Mesothelial cell of epicardium (in vitro differentiated cells): ENCODE measurements around the gene MMP24OS. TPM values are rescaled to one million over a fixed set of nuclear protein-coding genes. Genes with fewer than 3 reads are reported as not detected.

Experiments
- DNase-seq, 2 experiments: peaks; one replicate each; pipeline ENCODE4 v3.0.0; 2021; ENCODE audit warnings: low spot score in 2 of 2; ENCODE audit not compliant: unreplicated experiment in 2 of 2
- H3K27ac Mint-ChIP-seq: 2 replicates; pipeline ENCODE4 v1.8.0; 2021; ENCODE audit warnings: mixed read lengths
- H3K27me3 Mint-ChIP-seq: 2 replicates; pipeline ENCODE4 v1.8.0; 2021; ENCODE audit warnings: low read depth, mixed read lengths
- H3K36me3 Mint-ChIP-seq: 2 replicates; pipeline ENCODE4 v1.8.0; 2021; ENCODE audit warnings: mixed read lengths
- H3K4me1 Mint-ChIP-seq: 2 replicates; pipeline ENCODE4 v1.8.0; 2021; ENCODE audit warnings: mixed read lengths
- H3K4me3 Mint-ChIP-seq: 2 replicates; pipeline ENCODE4 v1.8.0; 2021; ENCODE audit warnings: mild to moderate bottlenecking, moderate library complexity, mixed read lengths
- H3K9me3 Mint-ChIP-seq: 2 replicates; pipeline ENCODE4 v1.8.0; 2021; ENCODE audit warnings: mixed read lengths
- total RNA-seq: library from RNA; stranded (reverse); gene quantifications from 3 replicates; pipeline ENCODE4 v1.2.1, GENCODE V29; 2021
- TF ChIP-seq, protein P1 (sequence below): fragments of 200-600 bp; sonication (generic); IDR thresholded peaks from one replicate; pipeline ENCODE4 v1.5.0; 2021; ENCODE audit warnings: antibody characterized with exemption; ENCODE audit not compliant: unreplicated experiment

The MMP24OS gene
- total RNA-seq, 1 donor from 2014 or later, result 66.1 TPM

DNA sequence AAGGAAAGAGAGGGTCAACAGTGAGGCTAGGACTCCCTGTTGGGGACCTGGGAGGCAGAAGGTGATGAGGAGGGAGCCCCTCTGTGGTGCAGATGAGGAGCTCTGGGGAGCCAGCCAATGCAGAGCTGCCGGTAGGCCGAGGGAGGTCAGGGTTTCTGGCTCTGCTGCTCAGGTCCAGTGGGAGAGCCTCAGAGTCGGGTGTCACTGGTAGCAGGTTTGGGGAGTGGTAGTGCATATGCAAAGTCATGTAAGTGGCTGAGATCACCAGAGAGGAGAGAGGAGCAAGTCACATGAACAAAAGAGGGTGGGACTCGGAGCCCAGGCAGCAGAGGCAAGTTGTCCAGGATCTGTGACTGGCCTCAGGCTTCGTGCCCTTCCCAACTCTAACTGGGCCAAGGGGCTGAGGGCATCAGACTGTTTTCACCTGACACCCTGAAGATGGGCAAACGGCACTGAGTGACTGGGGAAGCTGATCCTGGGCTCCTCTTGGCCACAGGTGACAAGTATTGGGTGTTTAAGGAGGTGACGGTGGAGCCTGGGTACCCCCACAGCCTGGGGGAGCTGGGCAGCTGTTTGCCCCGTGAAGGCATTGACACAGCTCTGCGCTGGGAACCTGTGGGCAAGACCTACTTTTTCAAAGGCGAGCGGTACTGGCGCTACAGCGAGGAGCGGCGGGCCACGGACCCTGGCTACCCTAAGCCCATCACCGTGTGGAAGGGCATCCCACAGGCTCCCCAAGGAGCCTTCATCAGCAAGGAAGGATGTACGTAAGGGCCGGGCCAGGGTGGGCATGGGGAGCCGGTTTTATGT is 6.6 kb downstream of the MMP24OS start:
- no peak for DNase-seq
- Mint-ChIP-seq H3K9me3 (no peaks in the 10 kb centered on the region), H3K27me3 (no peaks in the 10 kb centered on the region), H3K36me3 (peaks cover 12% of the 10 kb centered on the region), H3K27ac (no peak overlapping the region), H3K4me3 (no peak overlapping the region), H3K4me1 (peaks cover 8% of the 10 kb centered on the region)
- TF ChIP-seq, protein P1, sequence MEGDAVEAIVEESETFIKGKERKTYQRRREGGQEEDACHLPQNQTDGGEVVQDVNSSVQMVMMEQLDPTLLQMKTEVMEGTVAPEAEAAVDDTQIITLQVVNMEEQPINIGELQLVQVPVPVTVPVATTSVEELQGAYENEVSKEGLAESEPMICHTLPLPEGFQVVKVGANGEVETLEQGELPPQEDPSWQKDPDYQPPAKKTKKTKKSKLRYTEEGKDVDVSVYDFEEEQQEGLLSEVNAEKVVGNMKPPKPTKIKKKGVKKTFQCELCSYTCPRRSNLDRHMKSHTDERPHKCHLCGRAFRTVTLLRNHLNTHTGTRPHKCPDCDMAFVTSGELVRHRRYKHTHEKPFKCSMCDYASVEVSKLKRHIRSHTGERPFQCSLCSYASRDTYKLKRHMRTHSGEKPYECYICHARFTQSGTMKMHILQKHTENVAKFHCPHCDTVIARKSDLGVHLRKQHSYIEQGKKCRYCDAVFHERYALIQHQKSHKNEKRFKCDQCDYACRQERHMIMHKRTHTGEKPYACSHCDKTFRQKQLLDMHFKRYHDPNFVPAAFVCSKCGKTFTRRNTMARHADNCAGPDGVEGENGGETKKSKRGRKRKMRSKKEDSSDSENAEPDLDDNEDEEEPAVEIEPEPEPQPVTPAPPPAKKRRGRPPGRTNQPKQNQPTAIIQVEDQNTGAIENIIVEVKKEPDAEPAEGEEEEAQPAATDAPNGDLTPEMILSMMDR, result no peak

DNA sequence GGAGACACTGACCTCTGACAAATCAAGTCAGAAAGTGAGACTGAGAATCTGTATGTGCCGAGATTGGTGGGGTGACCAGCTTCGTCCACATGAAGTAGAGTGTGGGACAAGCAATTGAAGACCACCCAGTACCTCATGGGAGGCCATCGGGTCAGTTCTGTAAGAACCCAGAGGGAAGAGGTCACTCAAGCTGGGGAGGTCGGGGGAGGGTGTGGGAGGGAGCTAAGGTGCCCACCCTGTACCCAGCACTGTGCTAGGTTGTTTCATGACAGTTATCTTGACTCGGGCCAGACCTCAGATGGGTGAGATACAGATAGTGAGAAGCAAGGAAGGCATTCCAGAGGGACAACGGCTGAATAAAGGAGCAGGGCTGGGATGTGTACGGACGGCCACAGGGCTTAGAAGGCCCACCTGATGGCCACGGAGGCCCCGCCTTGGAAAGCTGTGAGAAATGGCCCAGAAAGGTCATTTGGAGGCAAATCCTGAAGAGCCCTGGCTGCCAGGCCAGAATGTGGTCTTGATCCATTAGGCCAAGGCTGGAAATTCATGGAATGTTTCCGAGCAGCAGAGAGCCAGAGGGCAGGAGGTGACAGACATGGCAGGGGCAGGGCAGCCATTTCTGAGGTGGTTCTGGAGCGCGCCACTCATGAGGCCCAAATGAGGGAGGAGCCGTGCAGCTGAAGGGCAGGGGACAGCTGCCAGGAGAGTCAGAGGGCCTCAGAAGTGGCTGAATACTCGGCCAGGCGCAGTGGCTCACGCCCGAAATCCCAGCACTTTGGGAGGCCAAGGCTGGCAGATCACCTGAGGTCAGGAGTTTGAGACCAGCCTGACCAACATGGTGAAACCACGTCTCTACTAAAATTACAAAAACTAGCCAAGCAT is 7.7 kb downstream of the MMP24OS start:
- H3K4me1 Mint-ChIP-seq, result peaks cover 8% of the 10 kb centered on the region
- H3K4me3 Mint-ChIP-seq, result no peak overlapping the region
- no peaks in the 10 kb centered on the region for H3K9me3 Mint-ChIP-seq
- TF ChIP-seq, protein P1, result no peak
- no peak overlapping the region for H3K27ac Mint-ChIP-seq
- H3K36me3 Mint-ChIP-seq, result peaks cover 12% of the 10 kb centered on the region
- H3K27me3 Mint-ChIP-seq, result no peaks in the 10 kb centered on the region
- DNase-seq, result no peak

DNA sequence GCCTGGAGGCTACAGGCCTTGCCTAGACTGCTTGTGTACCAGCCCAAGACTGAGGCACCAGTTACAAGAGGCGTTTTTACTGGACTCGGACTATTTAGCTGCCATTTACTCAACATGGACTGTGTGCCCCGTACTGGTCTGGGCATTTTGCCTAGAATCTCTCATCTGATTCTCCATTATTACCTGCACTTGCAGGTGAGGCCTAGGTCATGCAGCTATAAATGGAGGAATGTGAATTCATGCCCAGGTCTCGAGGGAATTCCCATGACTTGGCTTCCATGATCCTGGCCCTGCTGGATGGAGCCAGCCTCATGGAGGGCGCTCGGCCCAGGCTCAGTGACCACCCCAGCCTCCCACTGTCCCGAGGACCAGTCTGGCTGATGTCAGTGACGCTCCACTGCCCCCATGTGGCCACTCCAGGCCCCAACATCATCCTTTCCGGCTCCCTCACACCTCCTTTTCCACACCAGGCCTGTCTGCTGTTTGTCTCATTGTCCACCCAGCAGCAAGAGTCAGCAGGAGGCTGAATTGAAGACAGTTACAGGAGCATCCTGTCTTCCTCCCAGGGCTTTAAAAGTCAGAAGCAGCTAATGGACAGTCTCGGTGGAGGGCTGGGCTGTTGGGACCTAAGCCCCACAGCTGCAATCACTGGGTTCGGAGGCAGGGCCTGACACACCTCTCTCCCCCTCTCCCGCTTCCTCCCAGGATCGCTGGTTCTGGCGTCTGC is 8.7 kb downstream of the MMP24OS start:
- H3K9me3 Mint-ChIP-seq, result no peaks in the 10 kb centered on the region
- H3K4me1 Mint-ChIP-seq, result peaks cover 13% of the 10 kb centered on the region
- DNase-seq, result peak in 1 of 2 experiments; percentile 79
- peaks cover 14% of the 10 kb centered on the region for H3K36me3 Mint-ChIP-seq
- H3K27ac Mint-ChIP-seq, result no peak overlapping the region
- TF ChIP-seq, protein P1, result peak; percentile 66
- no peak overlapping the region for H3K4me3 Mint-ChIP-seq
- H3K27me3 Mint-ChIP-seq, result no peaks in the 10 kb centered on the region

DNA sequence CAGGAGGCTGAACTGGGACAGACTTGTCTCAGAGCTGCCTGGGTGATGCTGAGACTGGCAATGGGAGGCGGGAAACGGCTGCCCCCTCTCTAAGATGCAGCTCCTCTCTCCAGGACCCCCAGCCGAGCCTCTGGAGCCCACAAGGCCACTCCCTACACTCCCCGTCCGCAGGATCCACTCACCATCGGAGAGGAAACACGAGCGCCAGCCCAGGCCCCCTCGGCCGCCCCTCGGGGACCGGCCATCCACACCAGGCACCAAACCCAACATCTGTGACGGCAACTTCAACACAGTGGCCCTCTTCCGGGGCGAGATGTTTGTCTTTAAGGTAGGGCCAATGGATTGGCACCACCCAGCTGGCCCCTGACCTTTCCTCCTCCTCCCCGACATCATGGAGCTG is 10.8 kb downstream of the MMP24OS start:
- DNase-seq, result no peak
- no peaks in the 10 kb centered on the region for H3K27me3 Mint-ChIP-seq
- H3K36me3 Mint-ChIP-seq, result peaks cover 14% of the 10 kb centered on the region
- no peaks in the 10 kb centered on the region for H3K9me3 Mint-ChIP-seq
- H3K4me3 Mint-ChIP-seq, result no peak overlapping the region
- no peak overlapping the region for H3K27ac Mint-ChIP-seq
- TF ChIP-seq, protein P1, result no peak
- peaks cover 31% of the 10 kb centered on the region for H3K4me1 Mint-ChIP-seq

DNA sequence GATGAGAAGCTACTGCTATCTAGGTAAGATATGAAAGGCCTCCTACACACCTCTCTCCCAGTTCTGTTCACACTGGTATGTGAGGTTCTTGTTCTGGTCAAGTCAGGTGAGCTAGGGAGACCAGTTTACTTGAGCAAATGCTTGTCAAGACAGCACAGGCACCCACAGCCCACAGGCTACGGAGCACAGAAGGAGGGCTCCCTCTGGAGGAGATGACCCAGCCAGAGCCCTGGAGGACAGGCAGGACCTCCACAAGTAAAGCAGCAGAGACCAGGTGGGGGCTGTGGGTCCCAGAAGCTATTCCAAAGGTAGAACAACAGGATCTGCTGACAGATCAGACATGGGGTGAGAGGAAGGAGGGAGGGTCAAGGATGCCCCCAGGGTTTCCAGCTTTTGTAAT is 13.2 kb downstream of the MMP24OS start:
- peaks cover 10% of the 10 kb centered on the region for H3K36me3 Mint-ChIP-seq
- no peak for DNase-seq
- H3K27ac Mint-ChIP-seq, result peak overlapping the region; percentile 86
- H3K4me3 Mint-ChIP-seq, result no peak overlapping the region
- H3K27me3 Mint-ChIP-seq, result no peaks in the 10 kb centered on the region
- peaks cover 33% of the 10 kb centered on the region for H3K4me1 Mint-ChIP-seq
- TF ChIP-seq, protein P1, result no peak
- H3K9me3 Mint-ChIP-seq, result no peaks in the 10 kb centered on the region
